Smooth muscle cell (in vitro differentiated cells): ENCODE results near the gene EPN2. TPM values are rescaled to one million over a fixed set of nuclear protein-coding genes. Genes with fewer than 3 reads are reported as not detected.
A peak's percentile ranks its signal among the peaks of the same experiment; 100 is the strongest.
"Not testable (repeated sequence)": the region's sequence is repeated elsewhere in the genome, so short reads cannot be mapped to it uniquely, and the experiment has no call there.

ENCODE experiments used
- DNase-seq: peaks from one replicate; lab custom pipeline; 2025; ENCODE audit not compliant: unreplicated experiment; lab: John Stamatoyannopoulos, UW
- H2AFZ ChIP-seq: fragments of 200-600 bp; sonication (generic); 2 replicates; pipeline ENCODE4 v1.6.0; 2016; ENCODE audit warnings: antibody characterized with exemption, low read depth, mild to moderate bottlenecking
- H3F3A ChIP-seq: fragments of 200-600 bp; sonication (generic); 2 replicates; pipeline ENCODE4 v1.6.0; 2017; ENCODE audit warnings: antibody characterized with exemption, low read depth
- H3K27ac ChIP-seq: fragments of 200-600 bp; sonication (generic); 2 replicates; pipeline ENCODE4 v1.5.1; 2016; ENCODE audit warnings: low read depth, mild to moderate bottlenecking
- H3K27me3 ChIP-seq: fragments of 200-600 bp; sonication (generic); 2 replicates; pipeline ENCODE4 v1.6.1; 2016; ENCODE audit warnings: low read depth, mild to moderate bottlenecking
- H3K36me3 ChIP-seq: fragments of 200-600 bp; sonication (generic); 2 replicates; pipeline ENCODE4 v1.5.1; 2016; ENCODE audit warnings: low read depth
- H3K4me1 ChIP-seq: fragments of 200-600 bp; sonication (generic); 2 replicates; pipeline ENCODE4 v1.5.1; 2016; ENCODE audit warnings: low read depth
- H3K4me2 ChIP-seq: fragments of 200-600 bp; sonication (generic); 2 replicates; pipeline ENCODE4 v1.6.0; 2016; ENCODE audit warnings: mild to moderate bottlenecking
- H3K4me3 ChIP-seq: fragments of 200-600 bp; sonication (generic); 2 replicates; pipeline ENCODE4 v1.5.1; 2016; ENCODE audit warnings: mild to moderate bottlenecking
- H3K79me2 ChIP-seq: fragments of 200-600 bp; sonication (generic); 2 replicates; pipeline ENCODE4 v1.6.0; 2016; ENCODE audit warnings: low read depth, mild to moderate bottlenecking
- H3K9ac ChIP-seq: fragments of 200-600 bp; sonication (generic); 2 replicates; pipeline ENCODE4 v1.6.0; 2016; ENCODE audit warnings: low read depth
- H3K9me3 ChIP-seq: fragments of 200-600 bp; sonication (generic); replicated peaks from 2 replicates; pipeline ENCODE4 v1.5.1; 2016; ENCODE audit warnings: low read depth
- H4K20me1 ChIP-seq: fragments of 200-600 bp; sonication (generic); 2 replicates; pipeline ENCODE4 v1.6.0; 2016; ENCODE audit warnings: low read depth
- WGBS: methylation state at CpG from one replicate; pipeline ENCODE4 v1.1.7; 2016; ENCODE audit warnings: low lambda C conversion rate; 5-methylcytosine and 5-hydroxymethylcytosine counted together
- polyA plus RNA-seq: library from polyadenylated mRNA; unstranded; fragments of >200 nt; fragmentation: Nextera tagmentation; extraction: Ambion mirVana; gene quantifications from 2 replicates; pipeline ENCODE4 v1.2.1, GENCODE V29; 2016
- total RNA-seq: library from RNA; depleted of rRNA; stranded (reverse); fragments of >200 nt; gene quantifications from 2 replicates; pipeline ENCODE4 v1.2.3, GENCODE V29; 2014
- TF ChIP-seq, protein P1 (sequence below): fragments of 200-600 bp; sonication (generic); IDR thresholded peaks from 2 replicates; pipeline ENCODE4 v1.5.1; 2017; ENCODE audit warnings: borderline replicate concordance, mild to moderate bottlenecking, antibody characterized with exemption; ENCODE audit not compliant: insufficient read depth, poor library complexity, severe bottlenecking

Gene EPN2
- total and polyA plus RNA-seq, 2 experiments from 2014 or later: 27.6 to 46.7 TPM

DNA sequence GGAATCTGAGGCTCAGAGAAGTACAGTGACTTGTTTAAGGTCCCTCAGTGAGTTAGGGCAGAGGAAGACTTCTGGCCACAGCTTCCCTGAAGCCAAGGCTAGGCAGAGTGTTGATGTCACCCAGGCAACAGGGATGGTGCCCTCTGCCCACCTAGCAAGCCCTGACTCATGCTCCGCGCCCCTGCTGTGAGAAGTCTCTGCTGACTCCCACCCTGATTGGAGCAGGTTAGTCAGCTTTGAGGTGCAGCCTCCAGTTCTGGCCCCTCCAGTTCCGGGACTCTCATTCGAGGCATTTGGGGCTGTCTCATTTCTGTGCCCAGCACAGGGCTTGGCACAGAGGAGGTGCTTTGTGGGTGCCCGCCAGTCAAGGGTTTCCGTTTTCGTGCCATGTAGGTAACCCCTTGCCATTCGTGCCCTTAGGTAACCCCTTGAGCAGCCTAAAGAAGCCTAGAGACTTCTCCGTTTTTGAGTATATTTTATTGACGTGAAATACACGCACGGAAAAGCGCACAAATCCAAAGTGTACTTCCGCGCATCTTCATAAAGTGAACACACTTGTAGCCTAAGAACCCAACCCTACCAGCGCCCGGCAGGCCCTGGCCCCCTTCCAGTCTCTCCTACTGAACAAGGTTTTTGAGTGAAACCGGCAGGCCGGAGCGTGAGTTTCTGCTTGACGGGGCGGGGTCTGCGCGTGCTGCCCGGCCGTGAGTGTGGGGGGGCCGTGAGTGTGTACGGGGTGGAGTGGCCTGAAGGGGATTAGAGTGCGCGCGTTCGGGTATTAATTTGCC, 621 bp upstream of the EPN2 start:
- no CpG with 5 or more reads among the region's 32 CpGs for WGBS
- Histone ChIP-seq H3K79me2 (peaks cover 41% of the 10 kb centered on the region), H4K20me1 (peaks cover 32% of the 10 kb centered on the region)
- H3K9ac ChIP-seq, H3K36me3 ChIP-seq, H3K4me2 ChIP-seq, H2AFZ ChIP-seq, H3K4me1 ChIP-seq, H3K27me3 ChIP-seq, H3K9me3 ChIP-seq, H3K4me3 ChIP-seq, DNase-seq, H3K27ac ChIP-seq, H3F3A ChIP-seq: not testable (repeated sequence)

DNA sequence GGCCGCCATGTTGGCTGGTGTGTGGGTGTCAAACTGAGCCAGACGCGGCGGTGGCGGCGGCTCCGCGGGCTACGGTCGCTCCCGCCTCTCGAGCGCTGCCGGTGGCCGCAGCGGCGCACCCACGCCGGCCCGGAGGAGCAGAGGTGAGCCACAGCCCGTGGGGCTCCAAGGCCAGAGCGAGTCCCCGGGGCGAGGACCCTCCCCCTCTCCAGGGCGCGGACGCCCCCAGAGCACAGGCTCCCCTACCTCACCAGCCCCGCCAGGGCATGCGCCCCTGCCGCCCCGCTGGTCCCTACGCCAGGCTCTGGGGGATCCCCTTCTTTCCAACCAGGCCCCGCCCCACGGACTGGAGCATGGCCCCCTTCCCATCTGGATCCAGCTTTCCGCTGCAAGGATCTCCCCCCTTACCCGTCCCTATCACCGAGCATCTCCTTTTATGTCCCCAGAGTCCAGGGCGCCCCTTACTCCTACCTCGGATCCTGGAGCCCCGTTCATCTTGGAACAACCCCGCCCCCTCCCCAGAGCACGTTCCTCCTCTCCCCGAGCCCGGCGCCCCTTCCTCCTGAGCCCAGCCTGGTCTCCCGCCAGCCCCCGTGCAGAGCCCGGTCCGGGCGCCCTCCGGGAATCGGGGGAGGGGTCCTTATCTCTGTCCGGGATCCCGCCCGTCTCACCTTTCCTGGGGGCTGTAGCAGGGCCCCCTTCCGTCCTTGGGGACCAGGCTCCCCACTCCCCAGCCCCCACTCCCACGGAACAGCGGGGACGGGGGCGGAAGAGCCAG, 412 bp downstream of the EPN2 start:
- H3K4me2 ChIP-seq: peak overlapping the region; percentile 94
- peaks cover 42% of the 10 kb centered on the region for H4K20me1 ChIP-seq
- peak overlapping the region; percentile 48 for H3K27ac ChIP-seq
- TF ChIP-seq, protein P1, sequence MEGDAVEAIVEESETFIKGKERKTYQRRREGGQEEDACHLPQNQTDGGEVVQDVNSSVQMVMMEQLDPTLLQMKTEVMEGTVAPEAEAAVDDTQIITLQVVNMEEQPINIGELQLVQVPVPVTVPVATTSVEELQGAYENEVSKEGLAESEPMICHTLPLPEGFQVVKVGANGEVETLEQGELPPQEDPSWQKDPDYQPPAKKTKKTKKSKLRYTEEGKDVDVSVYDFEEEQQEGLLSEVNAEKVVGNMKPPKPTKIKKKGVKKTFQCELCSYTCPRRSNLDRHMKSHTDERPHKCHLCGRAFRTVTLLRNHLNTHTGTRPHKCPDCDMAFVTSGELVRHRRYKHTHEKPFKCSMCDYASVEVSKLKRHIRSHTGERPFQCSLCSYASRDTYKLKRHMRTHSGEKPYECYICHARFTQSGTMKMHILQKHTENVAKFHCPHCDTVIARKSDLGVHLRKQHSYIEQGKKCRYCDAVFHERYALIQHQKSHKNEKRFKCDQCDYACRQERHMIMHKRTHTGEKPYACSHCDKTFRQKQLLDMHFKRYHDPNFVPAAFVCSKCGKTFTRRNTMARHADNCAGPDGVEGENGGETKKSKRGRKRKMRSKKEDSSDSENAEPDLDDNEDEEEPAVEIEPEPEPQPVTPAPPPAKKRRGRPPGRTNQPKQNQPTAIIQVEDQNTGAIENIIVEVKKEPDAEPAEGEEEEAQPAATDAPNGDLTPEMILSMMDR: no peak
- H3K4me3 ChIP-seq: peak overlapping the region; percentile 87
- no peaks in the 10 kb centered on the region for H3F3A ChIP-seq
- H3K27me3 ChIP-seq: no peaks in the 10 kb centered on the region
- WGBS: 2% methylated on average over 25 of the region's 60 CpGs
- peak overlapping the region; percentile 85 for H3K9ac ChIP-seq
- H3K36me3 ChIP-seq: no peaks in the 10 kb centered on the region
- peak overlapping the region; percentile 28 for H2AFZ ChIP-seq
- no peaks in the 10 kb centered on the region for H3K9me3 ChIP-seq
- DNase-seq: no peak
- H3K79me2 ChIP-seq: peaks cover 50% of the 10 kb centered on the region
- H3K4me1 ChIP-seq: peaks cover 12% of the 10 kb centered on the region

DNA sequence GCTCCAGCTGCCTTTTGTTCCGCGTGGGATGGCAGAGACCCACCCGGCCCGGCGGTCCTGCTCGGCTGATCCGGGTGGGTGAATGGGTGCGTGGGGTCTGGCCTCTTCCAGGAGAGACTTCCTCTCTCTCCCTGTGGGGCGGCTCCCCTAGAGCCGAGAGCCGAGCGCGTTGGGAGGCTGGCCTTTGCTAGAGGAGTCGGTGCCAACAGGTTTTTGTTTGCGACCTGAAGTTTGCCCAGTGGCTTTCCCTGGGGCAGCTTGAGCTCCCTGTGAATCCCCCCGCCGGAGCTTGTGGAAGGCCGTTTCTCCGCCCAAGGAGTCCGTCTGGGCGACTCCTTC, 970 bp downstream of the EPN2 start:
- Histone ChIP-seq H3K4me1 (peaks cover 12% of the 10 kb centered on the region), H3K4me2 (peak overlapping the region; percentile 94), H2AFZ (peak overlapping the region; percentile 28), H3K79me2 (peaks cover 56% of the 10 kb centered on the region), H3K27ac (peak overlapping the region; percentile 48), H3K36me3 (no peaks in the 10 kb centered on the region), H4K20me1 (peaks cover 48% of the 10 kb centered on the region), H3K9me3 (no peaks in the 10 kb centered on the region), H3K4me3 (peak overlapping the region; percentile 87), H3K9ac (peak overlapping the region; percentile 85), H3F3A (no peaks in the 10 kb centered on the region), H3K27me3 (no peaks in the 10 kb centered on the region)
- no peak for DNase-seq
- TF ChIP-seq, protein P1: no peak
- under 1% methylated on average over 17 of the region's 21 CpGs for WGBS

DNA sequence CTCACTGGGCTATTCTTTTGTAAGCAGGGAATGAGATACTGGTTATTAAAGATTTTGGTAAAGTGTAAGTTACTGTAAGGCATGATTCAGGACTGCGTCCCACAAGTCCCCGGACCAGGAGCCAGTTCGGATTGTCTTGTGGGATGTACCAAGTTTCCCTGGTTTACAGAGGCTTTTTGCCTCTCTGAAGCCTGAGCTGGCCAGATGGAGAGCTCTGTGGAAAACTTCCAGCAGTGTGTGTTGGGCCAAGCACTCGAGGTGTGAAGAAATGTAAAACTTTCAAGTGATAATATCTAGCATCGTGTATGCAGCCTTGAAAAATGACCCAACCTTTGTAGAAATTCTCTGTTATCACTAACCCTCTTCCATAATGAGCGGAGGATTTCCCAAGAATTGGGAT, 2.4 kb downstream of the EPN2 start:
- H3K4me2 ChIP-seq: peak overlapping the region; percentile 94
- H3K79me2 ChIP-seq: peaks cover 68% of the 10 kb centered on the region
- H3K4me3 ChIP-seq: peak overlapping the region; percentile 87
- DNase-seq: no peak
- H3F3A ChIP-seq: no peaks in the 10 kb centered on the region
- WGBS: 49% methylated on average over 6 of the region's 6 CpGs
- no peaks in the 10 kb centered on the region for H3K9me3 ChIP-seq
- H2AFZ ChIP-seq: no peak overlapping the region
- peaks cover 60% of the 10 kb centered on the region for H4K20me1 ChIP-seq
- peaks cover 12% of the 10 kb centered on the region for H3K4me1 ChIP-seq
- TF ChIP-seq, protein P1: no peak
- H3K36me3 ChIP-seq: no peaks in the 10 kb centered on the region
- H3K27me3 ChIP-seq: no peaks in the 10 kb centered on the region
- H3K9ac ChIP-seq: no peak overlapping the region
- no peak overlapping the region for H3K27ac ChIP-seq
